H1 (cell line): ENCODE data around the gene RBM4B. TPM values are rescaled to one million over a fixed set of nuclear protein-coding genes. Genes with fewer than 3 reads are reported as not detected.
A peak's percentile ranks its signal among the peaks of the same experiment; 100 is the strongest.

ENCODE experiments used
- CTCF ChIA-PET: fragments of 300-600 bp; sonication (Branson Sonifier 250); formaldehyde crosslinking; loops from one replicate; lab custom pipeline; 2021; ENCODE audit not compliant: partially characterized antibody; lab: Charles Lee
- POLR2A ChIA-PET: fragments of 300-600 bp; sonication (Branson Sonifier 250); formaldehyde crosslinking; loops from one replicate; lab custom pipeline; 2021; ENCODE audit warnings: inconsistent platforms; ENCODE audit not compliant: partially characterized antibody; lab: Charles Lee
- DNase-seq, 2 experiments: peaks; one replicate each; pipeline versions ENCODE4 v3.0.0 to v3.0.0-alpha.2; 2010 to 2022; ENCODE audit warnings: low spot score in 2 of 2, low read depth in 1 of 2, mixed read lengths in 1 of 2
- FAIRE-seq: peaks from 2 replicates; lab custom pipeline; 2011; peaks lifted over from hg19 to GRCh38; lab: Jason Lieb, UNC
- H2AFZ ChIP-seq: 2 replicates; pipeline ENCODE4 v1.8.1; 2012; ENCODE audit warnings: low read length, inconsistent platforms
- H2AK5ac ChIP-seq: 2 replicates; pipeline ENCODE4 v1.6.1; 2013; ENCODE audit warnings: low read depth, low read length
- H2BK120ac ChIP-seq: replicated peaks from 2 replicates; pipeline ENCODE3; 2013; ENCODE audit warnings: low read depth, low read length, inconsistent platforms
- H2BK12ac ChIP-seq: 2 replicates; pipeline ENCODE4 v1.6.1; 2013; ENCODE audit warnings: low read depth, low read length
- H2BK15ac ChIP-seq: 2 replicates; pipeline ENCODE4 v1.6.1; 2013; ENCODE audit warnings: low read length
- H2BK20ac ChIP-seq: 2 replicates; pipeline ENCODE4 v1.6.1; 2013; ENCODE audit warnings: low read length
- H2BK5ac ChIP-seq: 2 replicates; pipeline ENCODE4 v1.6.1; 2013; ENCODE audit warnings: low read depth, low read length
- H3K14ac ChIP-seq: 2 replicates; pipeline ENCODE4 v1.6.1; 2013; ENCODE audit warnings: inconsistent platforms; ENCODE audit not compliant: insufficient read length
- H3K18ac ChIP-seq: 2 replicates; pipeline ENCODE4 v1.6.1; 2013; ENCODE audit warnings: low read length; ENCODE audit errors: extremely low read depth
- H3K23ac ChIP-seq: 2 replicates; pipeline ENCODE4 v1.6.1; 2013; ENCODE audit warnings: inconsistent platforms; ENCODE audit not compliant: insufficient read length
- H3K23me2 ChIP-seq: 2 replicates; pipeline ENCODE4 v1.6.1; 2013; ENCODE audit warnings: low read depth, low read length
- H3K27ac ChIP-seq: 2 replicates; pipeline ENCODE4 v1.6.1; 2011; ENCODE audit warnings: low read depth, low read length, inconsistent platforms
- H3K27me3 ChIP-seq, 4 experiments: replicated peaks in 1 of 4; 1 replicate in 1 of 4; 2 replicates in 3 of 4; pipeline versions ENCODE4 v1.6.1 to v1.8.1; 2011 to 2013; ENCODE audit warnings: low read length in 3 of 4, mild to moderate bottlenecking in 3 of 4, inconsistent platforms in 2 of 4, mixed read lengths in 2 of 4, moderate library complexity in 1 of 4; ENCODE audit not compliant: control insufficient read depth in 3 of 4, insufficient read depth in 3 of 4; ENCODE audit errors: extremely low read depth in 1 of 4
- H3K36me3 ChIP-seq, 4 experiments: 2 replicates each; pipeline versions ENCODE4 v1.6.1 to v1.8.1; 2011 to 2013; ENCODE audit warnings: mild to moderate bottlenecking in 4 of 4, low read length in 3 of 4, moderate library complexity in 2 of 4, control low read depth in 1 of 4, inconsistent platforms in 1 of 4; ENCODE audit not compliant: insufficient read depth in 4 of 4, control insufficient read depth in 2 of 4
- H3K4ac ChIP-seq: replicated peaks from 2 replicates; pipeline ENCODE3; 2013; ENCODE audit warnings: low read length, low read depth, mixed read lengths, inconsistent platforms; ENCODE audit not compliant: insufficient read length
- H3K4me1 ChIP-seq, 4 experiments: replicated peaks in 1 of 4; 1 replicate in 1 of 4; 2 replicates in 3 of 4; pipeline versions ENCODE4 v1.6.1 to v1.8.1; 2011 to 2013; ENCODE audit warnings: low read length in 3 of 4, inconsistent platforms in 2 of 4, mixed read lengths in 1 of 4; ENCODE audit not compliant: insufficient read depth in 4 of 4, control insufficient read depth in 3 of 4
- H3K4me2 ChIP-seq, 2 experiments: 2 replicates each; pipeline versions ENCODE4 v1.6.1 to v1.8.1; 2011 to 2013; ENCODE audit warnings: low read depth in 2 of 2, low read length in 2 of 2, control low read depth in 1 of 2, inconsistent platforms in 1 of 2, mild to moderate bottlenecking in 1 of 2; ENCODE audit not compliant: insufficient read depth in 1 of 2
- H3K4me3 ChIP-seq, 4 experiments: fragments of 200-600, 300-600 bp in 1 of 4; sonication (generic), shearing (Covaris generic), sonication (Bioruptor Twin) in 1 of 4; 2 replicates each; pipeline versions ENCODE4 v1.5.1 to v1.8.1; 2011 to 2016; ENCODE audit warnings: low read length in 4 of 4, low read depth in 3 of 4, control low read depth in 2 of 4, inconsistent platforms in 2 of 4, mild to moderate bottlenecking in 2 of 4, mixed read lengths in 1 of 4, moderate library complexity in 1 of 4; ENCODE audit not compliant: insufficient read depth in 2 of 4; ENCODE audit errors: extremely low read depth in 1 of 4
- H3K56ac ChIP-seq: replicated peaks from 2 replicates; pipeline ENCODE3; 2013; ENCODE audit warnings: low read depth, mild to moderate bottlenecking, mixed read lengths, low read length, inconsistent platforms; ENCODE audit not compliant: insufficient read length
- H3K79me1 ChIP-seq: 2 replicates; pipeline ENCODE4 v1.6.1; 2013; ENCODE audit warnings: low read depth, low read length, control low read depth
- H3K79me2 ChIP-seq, 2 experiments: 2 replicates each; pipeline versions ENCODE4 v1.6.1 to v1.8.1; 2012 to 2013; ENCODE audit warnings: low read length in 2 of 2, mild to moderate bottlenecking in 2 of 2, inconsistent platforms in 1 of 2; ENCODE audit not compliant: insufficient read depth in 2 of 2, control insufficient read depth in 1 of 2
- H3K9ac ChIP-seq, 4 experiments: replicated peaks in 1 of 4; 1 replicate in 1 of 4; 2 replicates in 3 of 4; pipeline versions ENCODE4 v1.6.1 to v1.8.1; 2011 to 2013; ENCODE audit warnings: low read depth in 3 of 4, low read length in 3 of 4, control low read depth in 2 of 4, mild to moderate bottlenecking in 2 of 4, moderate library complexity in 2 of 4, inconsistent platforms in 1 of 4; ENCODE audit errors: extremely low read depth in 1 of 4
- H3K9me3 ChIP-seq, 2 experiments: 2 replicates each; pipeline versions ENCODE4 v1.6.1 to v1.8.1; 2012 to 2013; ENCODE audit warnings: mild to moderate bottlenecking in 2 of 2, moderate library complexity in 2 of 2, control low read depth in 1 of 2, inconsistent platforms in 1 of 2, low read depth in 1 of 2, low read length in 1 of 2, mixed read lengths in 1 of 2; ENCODE audit not compliant: insufficient read depth in 2 of 2
- H4K20me1 ChIP-seq, 2 experiments: replicated peaks in 1 of 2; 2 replicates each; pipeline versions ENCODE3 to v1.8.1; 2011 to 2013; ENCODE audit warnings: inconsistent platforms in 2 of 2, low read length in 2 of 2, mild to moderate bottlenecking in 1 of 2; ENCODE audit not compliant: insufficient read depth in 2 of 2, control insufficient read depth in 1 of 2
- H4K5ac ChIP-seq: 2 replicates; pipeline ENCODE4 v1.6.1; 2013; ENCODE audit warnings: low read length, low read depth, mixed read lengths, inconsistent platforms; ENCODE audit not compliant: insufficient read length
- H4K8ac ChIP-seq: 2 replicates; pipeline ENCODE4 v1.8.0; 2013; ENCODE audit warnings: mild to moderate bottlenecking, moderate library complexity, low read length, inconsistent platforms; ENCODE audit not compliant: insufficient read depth; ENCODE audit errors: extremely low read depth
- H4K91ac ChIP-seq: replicated peaks from 2 replicates; pipeline ENCODE3; 2013; ENCODE audit warnings: low read length, mixed read lengths, inconsistent platforms; ENCODE audit not compliant: insufficient read length
- CBX5 ChIP-seq: fragments of 300-800, 300-1000 bp; sonication (generic); IDR thresholded peaks from 2 replicates; pipeline ENCODE4 v1.7.1; 2016; ENCODE audit warnings: antibody characterized with exemption, low read length, low read depth
- GTF2F1 ChIP-seq: IDR thresholded peaks from 2 replicates; pipeline ENCODE4 v1.6.1; 2012; ENCODE audit warnings: low read depth, low read length, improper control_type of control experiment, borderline replicate concordance
- KDM4A ChIP-seq: IDR thresholded peaks from one replicate; pipeline ENCODE4 v1.7.1; 2012; ENCODE audit warnings: low read depth, mild to moderate bottlenecking, moderate library complexity, low read length, inconsistent platforms; ENCODE audit not compliant: severe bottlenecking
- SIRT6 ChIP-seq: IDR thresholded peaks from one replicate; pipeline ENCODE4 v1.7.1; 2012; ENCODE audit warnings: low read length, inconsistent platforms
- SP4 ChIP-seq: IDR thresholded peaks from 2 replicates; pipeline ENCODE4 v1.6.1; 2012; ENCODE audit warnings: low read length, inconsistent platforms
- TAF1 ChIP-seq: IDR thresholded peaks from 2 replicates; pipeline ENCODE4 v1.6.1; 2011; ENCODE audit warnings: mild to moderate bottlenecking, low read depth, low read length
- ZNF274 ChIP-seq: IDR thresholded peaks from 2 replicates; pipeline ENCODE4 v1.7.0; 2012; ENCODE audit warnings: low read length, borderline replicate concordance; ENCODE audit errors: extremely low read depth
- WGBS, 2 experiments: shearing (Covaris generic) in 1 of 2; methylation state at CpG; one replicate each; pipeline versions ENCODE4 v1.1.6 to v1.1.7; 2013 to 2015; ENCODE audit warnings: low lambda C conversion rate in 2 of 2, mixed read lengths in 2 of 2, inconsistent platforms in 1 of 2, low coverage in 1 of 2, missing lambda C conversion rate in 1 of 2; ENCODE audit not compliant: insufficient replicate concordance in 2 of 2, insufficient coverage in 1 of 2, insufficient read length in 1 of 2; ENCODE audit errors: extremely low coverage in 1 of 2, missing lambda C conversion rate in 1 of 2; 5-methylcytosine and 5-hydroxymethylcytosine counted together
- polyA plus RNA-seq, 7 experiments: library from polyadenylated mRNA; depleted of rRNA in 3 of 7; stranded (reverse) in 5 of 7; unstranded in 2 of 7; fragments of >200 nt in 5 of 7; fragments of 200-250 nt in 2 of 7; gene quantifications; 1 replicate in 5 of 7; 2 replicates in 1 of 7; 4 replicates in 1 of 7; pipeline versions ENCODE4 v1.2.1 to v1.2.3, GENCODE V29; 2011 to 2013; ENCODE audit warnings: missing spikeins in 2 of 7, mixed read lengths in 2 of 7
- total RNA-seq: library from RNA; stranded (reverse); fragmentation: NEBNext Ultra II Directional; extraction: Animal tissue kit (Norgen Biotek cat#: 25700); gene quantifications from 2 replicates; pipeline ENCODE4 v1.2.1, GENCODE V29; 2021

RBM4B gene
- total and polyA plus RNA-seq, 2 of the 8 experiments (the other 6 are each of a cell fraction or from before 2014, with no cell fraction given) = 27.5 to 30.5 TPM

- H3K9me3 ChIP-seq = no peaks in the 10 kb centered on the region
- H3K23me2 ChIP-seq = no peaks in the 10 kb centered on the region
- no peak overlapping the region for H3K23ac ChIP-seq
- no peaks in the 10 kb centered on the region for H3K27me3 ChIP-seq
- peak overlapping the region; percentile 37; the same call in 1 of the 2 replicates for H4K8ac ChIP-seq
- H3K18ac ChIP-seq = no peak overlapping the region
- peaks cover 44 to 87% (median 74%) of the 10 kb centered on the region in 4 experiments for H3K36me3 ChIP-seq
- ChIA-PET CTCF (interaction anchor here (0.6 to 1.4 kb wide), 4 partner anchors 43 to 983 kb away, joined by 3 to 5 read pairs (median 4); no protein-coding TSS in a partner anchor), POLR2A (interaction anchor here (0.9 to 66.2 kb wide), 6 partner anchors 4 to 59 kb away, joined by 3 to 2165 read pairs (median 4); partner anchors contain the start of genes CCDC87, CCS, RBM14 and RBM4)
- no peak overlapping the region for H4K91ac ChIP-seq
- no peak overlapping the region for H3K14ac ChIP-seq
- H3K27ac ChIP-seq = no peak overlapping the region
- H2BK12ac ChIP-seq = no peak overlapping the region
- FAIRE-seq (no peak), DNase-seq (no peak)
- peaks cover 27% of the 10 kb centered on the region for H3K79me1 ChIP-seq
- TF ChIP-seq TAF1 (no peak), KDM4A (no peak), ZNF274 (no peak), SP4 (no peak), GTF2F1 (no peak), SIRT6 (no peak), CBX5 (no peak)
- H3K4me1 ChIP-seq = peaks cover 0 to 3% (median 2%) of the 10 kb centered on the region in 4 experiments; a peak in 3 of 7 replicates
- peaks cover 62 to 65% of the 10 kb centered on the region in 2 experiments for H4K20me1 ChIP-seq
- H2BK5ac ChIP-seq = no peak overlapping the region
- no peak overlapping the region for H2BK120ac ChIP-seq
- no peak overlapping the region for H3K4ac ChIP-seq
- H3K4me3 ChIP-seq = no peak overlapping the region
- no peak overlapping the region for H3K4me2 ChIP-seq
- H2AK5ac ChIP-seq = no peak overlapping the region
- no peak overlapping the region for H3K56ac ChIP-seq
- WGBS, 2 experiments = 95% methylated on average over 16 of the region's 16 CpGs; no CpG with 5 or more reads in 1 of the 2 experiments
- H4K5ac ChIP-seq = no peak overlapping the region
- no peak overlapping the region for H2AFZ ChIP-seq
- H3K9ac ChIP-seq = no peak overlapping the region
- no peak overlapping the region for H2BK20ac ChIP-seq
- H3K79me2 ChIP-seq = peaks cover 74 to 99% of the 10 kb centered on the region in 2 experiments
- H2BK15ac ChIP-seq = no peak overlapping the region
Observed at GRCh38 chr11:66624450-66624849, 53.2 kb downstream of the RBM4B start.
